IPS-18c (cell line): ENCODE results near the gene ZFYVE28.
"Not testable (repeated sequence)": the region's sequence is repeated elsewhere in the genome, so short reads cannot be mapped to it uniquely, and the experiment has no call there.

ENCODE experiments used
- H3K4me3 ChIP-seq: 2 replicates; pipeline ENCODE4 v1.7.0; 2013; ENCODE audit warnings: low read depth, mild to moderate bottlenecking, low read length, moderate library complexity; ENCODE audit not compliant: insufficient read depth
- H3K9me3 ChIP-seq: one replicate; pipeline ENCODE4 v1.6.1; 2013; ENCODE audit warnings: mild to moderate bottlenecking, low read length, moderate library complexity; ENCODE audit not compliant: control insufficient read depth, insufficient read depth

The ZFYVE28 gene

DNA sequence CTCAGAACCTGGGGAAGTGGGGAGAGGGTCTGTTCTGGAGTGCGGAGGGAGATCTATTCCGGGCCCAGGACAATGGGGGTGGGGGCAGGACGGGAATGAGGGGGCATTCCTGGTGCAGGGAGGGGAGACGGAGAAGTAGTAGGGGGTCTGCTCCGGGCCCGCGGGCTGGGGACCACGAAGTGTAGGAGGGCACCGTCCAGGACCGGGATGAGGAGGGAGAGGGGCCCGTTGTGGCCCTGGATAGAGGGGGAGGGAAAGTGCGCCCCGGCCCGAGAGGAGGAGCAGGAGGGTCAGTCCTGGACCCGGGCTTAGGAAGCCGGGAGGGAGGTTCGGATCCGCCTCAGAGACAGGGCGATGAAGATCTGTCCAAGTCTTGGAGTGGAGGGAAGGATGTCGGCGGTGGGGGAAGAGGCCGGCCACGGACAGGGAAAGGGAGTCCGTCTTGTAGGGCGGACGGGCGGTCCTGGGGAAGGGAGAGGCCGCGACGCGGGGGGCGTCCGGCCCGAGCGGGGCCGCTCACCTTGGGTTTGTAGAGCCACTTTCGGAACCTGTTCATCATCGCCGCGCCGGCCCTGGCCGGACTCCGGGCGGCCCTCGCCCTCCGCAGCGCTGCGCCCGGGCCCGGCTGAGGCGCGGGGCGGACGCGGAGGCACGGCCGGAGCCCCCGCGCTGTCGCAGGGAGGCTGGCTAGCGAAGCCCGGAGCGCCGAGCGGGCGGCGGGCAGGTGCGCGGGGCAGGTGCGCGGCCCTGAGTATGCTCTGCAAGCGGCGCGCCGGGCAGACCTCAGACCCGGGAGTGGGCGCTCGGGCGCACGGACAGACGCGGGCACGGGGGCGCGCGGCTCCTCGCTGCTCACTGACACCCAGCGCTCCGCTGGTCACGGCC is at the start of gene ZFYVE28:
Gene ZFYVE28 (minus strand): TSS at position 881 of the 885 bp plus-strand sequence. CDS start 322 bp downstream, at position 559.
- H3K9me3 ChIP-seq = peaks cover 2% of the 10 kb centered on the region
- peak within 1 kb of the TSS; percentile 63 for H3K4me3 ChIP-seq

DNA sequence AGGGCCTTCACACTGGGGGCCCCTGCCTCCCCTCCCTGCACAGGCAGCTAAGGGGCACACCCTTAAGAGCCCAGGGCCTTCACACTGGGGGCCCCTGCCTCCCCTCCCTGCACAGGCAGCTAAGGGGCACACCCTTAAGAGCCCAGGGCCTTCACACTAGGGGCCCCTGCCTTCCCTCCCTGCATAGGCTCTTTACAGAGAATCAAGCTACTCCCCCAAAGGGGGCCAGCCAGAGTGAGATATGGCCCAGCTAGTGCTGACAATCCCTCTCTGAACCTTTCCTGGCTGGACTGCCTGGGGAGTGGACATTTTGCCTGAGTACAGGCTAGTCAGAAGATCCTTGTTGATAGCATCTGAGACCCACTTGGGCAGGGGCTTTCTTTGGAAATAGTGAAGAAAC is 47.1 kb upstream of the ZFYVE28 start:
- not testable (repeated sequence) for H3K4me3 ChIP-seq, H3K9me3 ChIP-seq

DNA sequence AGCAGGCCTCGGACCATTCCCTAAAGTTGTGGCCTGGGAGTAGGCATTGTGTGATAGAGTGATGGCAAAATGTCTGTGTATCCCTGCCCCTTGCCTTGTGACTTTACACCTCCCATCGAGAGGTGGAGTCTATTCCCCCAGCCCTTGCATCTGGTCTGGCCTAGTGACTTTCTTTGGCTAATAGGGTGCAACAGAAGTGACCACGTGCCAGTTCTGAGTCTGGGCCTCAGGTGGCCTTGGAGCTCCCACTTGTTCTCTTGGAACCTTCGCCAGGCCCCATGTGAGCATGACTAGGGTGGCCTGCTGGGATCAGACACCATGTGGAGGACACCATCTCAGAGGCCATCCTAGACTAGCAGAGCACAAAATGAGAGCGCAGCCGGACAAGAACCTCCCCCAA is 46.6 kb upstream of the ZFYVE28 start:
- peaks cover 4% of the 10 kb centered on the region for H3K9me3 ChIP-seq
- no peak overlapping the region for H3K4me3 ChIP-seq

DNA sequence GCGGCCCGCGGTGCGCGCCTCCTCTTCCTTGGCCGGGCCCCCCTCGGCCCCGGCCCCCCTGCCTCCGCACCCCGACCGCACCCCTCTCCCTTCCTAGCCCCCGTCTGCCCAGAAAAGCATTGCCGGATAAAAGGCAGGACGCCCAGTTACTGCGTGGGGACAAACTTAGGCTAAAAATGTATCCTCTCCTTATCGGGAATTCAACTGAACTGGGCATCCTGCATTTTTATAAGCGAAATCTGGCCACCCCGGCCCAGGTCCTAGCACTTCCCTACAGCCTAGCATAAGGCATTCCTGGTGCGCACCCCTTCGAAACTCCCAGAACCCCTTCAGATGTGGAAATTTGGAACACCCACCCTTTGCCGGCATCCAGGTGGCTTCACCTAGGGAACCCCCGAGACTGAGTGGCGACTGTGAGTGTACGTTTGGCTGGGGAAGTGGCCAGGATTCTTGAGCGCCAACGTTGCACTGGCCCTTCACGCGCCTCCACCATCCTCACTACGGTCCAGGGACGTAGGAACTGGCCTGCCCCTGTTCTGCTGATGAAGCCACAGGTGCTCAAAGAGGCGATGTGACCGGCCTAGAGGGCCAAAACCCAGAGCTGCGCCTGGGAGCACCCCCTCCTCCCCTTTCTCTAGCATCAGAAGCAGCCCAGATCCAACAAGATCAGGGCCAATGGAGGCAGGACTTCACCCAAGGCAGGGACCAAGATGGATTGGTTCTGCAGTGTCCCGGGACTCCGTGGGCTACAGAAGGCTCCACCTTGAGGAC is 44.7 kb upstream of the ZFYVE28 start:
- H3K9me3 ChIP-seq = peaks cover 4% of the 10 kb centered on the region
- peak overlapping the region; percentile 53; the same call in 1 of the 2 replicates for H3K4me3 ChIP-seq

DNA sequence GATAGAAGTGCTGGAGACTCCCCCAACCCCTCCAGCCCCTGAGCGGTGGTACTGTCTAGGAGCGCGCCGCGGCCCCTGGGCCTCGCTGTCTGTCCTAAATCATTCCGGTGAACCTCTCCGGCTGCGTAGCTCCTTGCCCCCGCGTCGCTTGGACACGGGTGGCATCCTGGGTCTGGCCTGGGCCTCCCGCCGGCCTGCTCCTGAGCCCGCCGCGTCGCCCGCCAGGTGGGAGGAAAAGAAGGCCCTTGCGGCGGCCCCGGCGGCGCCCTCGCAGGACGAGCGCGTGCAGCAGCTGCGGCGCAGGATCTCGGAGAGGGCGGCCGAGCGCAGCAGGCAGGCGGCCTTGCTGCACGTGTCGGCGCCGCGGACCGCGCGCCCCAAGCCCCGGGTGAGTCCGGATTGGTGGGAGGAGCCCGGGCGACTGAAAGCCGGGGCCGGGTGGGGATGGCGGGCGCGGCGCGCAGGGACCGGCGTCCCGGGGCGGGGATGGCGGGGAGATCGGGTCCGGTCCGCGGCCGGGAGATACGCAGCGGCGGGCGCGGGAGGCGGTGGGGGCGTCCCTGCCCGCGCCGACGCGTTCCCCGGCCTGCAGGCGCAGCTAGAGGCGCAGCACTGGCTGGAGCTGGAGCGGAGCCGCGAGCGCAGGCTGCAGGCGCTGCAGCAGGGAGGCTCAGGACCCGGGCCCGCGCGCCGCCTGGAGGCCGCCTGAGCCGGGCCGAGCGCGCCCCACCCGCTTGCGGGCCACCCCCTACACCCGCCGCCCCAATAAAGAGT is 44.0 kb upstream of the ZFYVE28 start:
- Histone ChIP-seq H3K4me3 (peak overlapping the region; percentile 53), H3K9me3 (peaks cover 4% of the 10 kb centered on the region)

DNA sequence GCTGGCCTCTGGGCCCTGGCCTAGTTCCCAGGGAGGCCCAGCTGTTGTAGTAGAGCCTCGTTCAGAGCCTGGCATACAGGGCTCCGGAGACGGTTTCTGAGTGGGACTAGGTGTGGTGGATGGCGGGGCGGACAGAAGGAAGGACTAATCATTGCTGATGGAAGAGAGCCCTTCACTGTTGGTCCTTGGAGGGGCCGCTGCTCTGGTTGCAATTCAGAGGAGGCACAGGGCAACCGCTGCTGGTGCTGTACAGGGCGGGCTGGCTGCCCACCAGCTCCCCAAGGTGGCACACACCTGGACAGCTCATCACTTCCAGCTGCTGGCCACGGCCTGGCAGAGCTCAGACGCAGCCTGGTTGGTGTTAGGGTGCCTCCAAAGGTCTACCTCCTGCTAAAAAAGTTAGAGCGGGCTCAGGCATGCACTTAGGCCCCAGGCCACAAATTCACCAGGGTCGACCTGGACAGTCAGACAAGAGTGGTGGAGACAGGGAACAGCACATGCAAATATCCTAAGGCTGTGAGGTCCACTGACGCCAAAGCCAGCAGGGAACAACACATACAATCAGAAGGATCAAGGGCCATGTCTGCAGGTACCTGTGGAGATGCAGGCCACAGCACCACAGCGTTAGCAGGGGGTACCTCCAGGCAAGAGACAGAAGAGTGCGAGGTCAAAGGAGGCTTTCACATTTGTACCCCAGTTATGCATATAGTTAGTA is 43.0 kb upstream of the ZFYVE28 start:
- Histone ChIP-seq H3K4me3 (no peak overlapping the region), H3K9me3 (peaks cover 4% of the 10 kb centered on the region)

GRCh38 chr4:2459589-2460349 is 41.3 kb upstream of the ZFYVE28 start:
- Histone ChIP-seq H3K4me3 (no peak overlapping the region), H3K9me3 (peaks cover 3% of the 10 kb centered on the region)

GRCh38 chr4:2458546-2459491 is 40.4 kb upstream of the ZFYVE28 start:
- Histone ChIP-seq H3K9me3 (peaks cover 2% of the 10 kb centered on the region), H3K4me3 (no peak overlapping the region)

DNA sequence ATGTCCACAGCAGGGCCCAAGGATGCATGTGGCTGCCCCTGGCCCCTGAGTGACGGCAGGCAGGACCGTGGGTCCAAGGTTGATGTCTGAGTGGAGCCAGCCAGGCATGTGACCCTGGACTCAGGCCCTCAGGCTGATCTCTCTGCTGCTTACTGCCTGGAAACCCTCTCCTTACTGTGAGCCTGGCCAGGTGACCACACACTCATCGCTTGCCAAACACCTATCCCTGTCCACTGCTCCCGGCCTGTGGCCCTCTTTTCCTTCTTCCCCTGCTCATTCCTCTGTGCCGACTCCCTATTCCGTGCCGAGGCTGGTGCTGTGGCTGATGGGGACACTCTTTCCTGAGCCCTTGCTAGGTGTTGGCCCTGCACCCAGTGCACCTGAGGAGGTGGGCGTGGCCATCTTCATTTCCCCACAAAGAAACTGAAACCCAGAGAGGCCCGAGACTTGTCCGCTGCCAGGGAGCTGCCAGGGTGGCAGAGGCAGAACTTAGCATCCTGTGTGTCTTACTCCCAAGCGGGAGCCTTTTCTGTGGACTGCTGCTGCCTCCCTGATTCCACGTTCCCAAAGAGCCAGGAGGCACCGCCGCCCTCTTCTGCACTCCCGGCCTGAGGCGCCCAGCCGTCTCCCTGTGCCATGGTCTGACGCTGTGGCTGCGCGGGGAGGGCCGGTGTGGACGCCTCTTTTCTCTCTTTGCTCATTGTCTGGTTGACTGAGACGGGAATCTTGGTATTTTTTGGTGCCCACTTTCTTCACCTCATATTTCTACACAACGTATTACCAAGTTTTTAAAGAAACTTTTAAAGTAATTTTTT is 39.2 kb upstream of the ZFYVE28 start:
- no peak overlapping the region for H3K4me3 ChIP-seq
- H3K9me3 ChIP-seq = peaks cover 2% of the 10 kb centered on the region

DNA sequence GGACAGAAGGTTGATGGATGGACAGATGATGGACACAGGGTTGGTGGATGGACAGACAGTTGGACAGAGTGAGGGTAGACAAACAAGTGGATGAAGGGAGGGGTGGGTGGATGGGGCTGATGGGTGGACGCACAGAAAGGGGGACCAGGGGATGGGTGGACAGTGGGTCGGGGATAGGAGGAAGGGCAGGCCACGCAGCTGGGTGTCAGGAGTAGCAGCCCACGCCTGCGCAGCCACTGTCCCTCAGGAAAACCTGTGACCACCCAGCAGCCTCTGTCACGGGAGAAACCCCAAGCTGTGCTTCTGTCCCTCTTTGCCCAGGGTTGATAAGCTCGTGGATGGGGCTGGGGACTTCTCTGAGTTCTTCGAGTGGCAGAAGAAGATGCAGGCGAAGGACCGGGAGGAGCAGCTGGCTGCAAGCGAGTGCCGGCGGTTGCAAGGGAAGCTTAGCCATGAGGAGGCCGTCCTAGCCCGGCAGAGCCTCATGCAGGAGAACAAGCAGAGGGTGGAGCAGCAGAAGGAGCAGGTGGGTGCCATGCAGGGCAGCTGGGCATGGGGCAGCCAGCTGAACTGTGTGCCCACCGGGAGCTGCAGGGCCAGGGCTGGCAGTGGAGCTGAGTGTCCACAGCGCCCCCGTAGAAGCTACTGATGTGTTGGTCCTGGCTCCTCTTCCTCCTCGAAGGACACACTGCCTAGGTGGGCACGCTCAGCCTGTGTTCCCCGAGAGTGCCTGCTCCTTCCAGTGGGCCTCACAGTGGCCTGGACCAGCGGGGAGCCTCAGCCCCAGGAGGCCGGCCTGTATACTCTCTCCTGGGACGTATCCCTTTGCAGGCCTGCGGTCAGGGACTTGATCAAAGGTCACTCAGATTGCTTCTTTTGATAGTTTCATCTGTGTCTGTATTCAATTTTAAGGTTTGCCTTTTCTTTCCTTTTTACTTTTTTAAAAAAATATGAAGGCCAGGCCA is 33.7 kb upstream of the ZFYVE28 start:
- no peaks in the 10 kb centered on the region for H3K9me3 ChIP-seq
- no peak overlapping the region for H3K4me3 ChIP-seq

GRCh38 chr4:2451036-2451520 is 32.6 kb upstream of the ZFYVE28 start:
- Histone ChIP-seq H3K9me3 (no peaks in the 10 kb centered on the region), H3K4me3 (no peak overlapping the region)

DNA sequence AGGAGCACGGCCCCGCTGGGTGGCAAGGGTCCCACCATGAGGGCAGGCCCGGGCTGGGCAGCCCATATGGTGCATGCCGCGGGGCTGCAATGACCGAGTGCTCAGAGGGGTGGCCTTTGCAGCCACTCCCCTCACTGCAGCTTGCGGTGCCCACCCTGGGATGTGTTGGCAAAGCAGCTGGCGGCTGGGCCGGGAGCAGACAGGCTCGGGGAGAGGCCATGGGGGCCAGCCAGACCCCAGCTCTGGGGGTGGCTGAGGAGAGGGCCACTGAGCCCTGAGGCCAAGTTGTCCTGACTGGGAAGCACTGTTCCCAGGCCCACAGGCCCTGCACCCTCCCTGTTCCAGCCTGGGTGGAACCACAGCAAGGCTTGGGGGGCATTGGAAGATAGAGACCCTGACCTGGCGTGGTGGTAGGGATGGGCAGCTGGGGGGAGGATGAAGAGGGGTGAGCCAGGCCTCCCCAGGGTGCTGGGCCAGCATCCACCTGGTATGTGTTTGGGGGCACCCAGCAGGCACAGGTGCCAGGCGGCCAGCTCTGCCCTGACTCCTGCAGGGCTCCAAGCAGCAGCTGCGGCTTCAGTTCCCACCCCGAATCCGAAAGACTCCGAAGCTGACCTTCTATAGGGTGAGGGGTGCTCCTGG is 32.1 kb upstream of the ZFYVE28 start:
- Histone ChIP-seq H3K4me3 (no peak overlapping the region), H3K9me3 (no peaks in the 10 kb centered on the region)
